C4-2B (cell line): ENCODE data around the gene CP.
"Not testable (repeated sequence)": the region's sequence is repeated elsewhere in the genome, so short reads cannot be mapped to it uniquely, and the experiment has no call there.

Experiments used
- H3K27ac ChIP-seq: fragments of 450-650 bp; 2 replicates; pipeline ENCODE4 v1.5.1; 2017
- ZFX ChIP-seq: fragments of 450-650 bp; IDR thresholded peaks from 2 replicates; pipeline ENCODE4 v1.6.1; 2017
- TF ChIP-seq, protein P1 (sequence below): fragments of 450-650 bp; conservative IDR thresholded peaks from 2 replicates; pipeline ENCODE4 v1.5.1; 2017; ENCODE audit warnings: mild to moderate bottlenecking

CP gene

DNA sequence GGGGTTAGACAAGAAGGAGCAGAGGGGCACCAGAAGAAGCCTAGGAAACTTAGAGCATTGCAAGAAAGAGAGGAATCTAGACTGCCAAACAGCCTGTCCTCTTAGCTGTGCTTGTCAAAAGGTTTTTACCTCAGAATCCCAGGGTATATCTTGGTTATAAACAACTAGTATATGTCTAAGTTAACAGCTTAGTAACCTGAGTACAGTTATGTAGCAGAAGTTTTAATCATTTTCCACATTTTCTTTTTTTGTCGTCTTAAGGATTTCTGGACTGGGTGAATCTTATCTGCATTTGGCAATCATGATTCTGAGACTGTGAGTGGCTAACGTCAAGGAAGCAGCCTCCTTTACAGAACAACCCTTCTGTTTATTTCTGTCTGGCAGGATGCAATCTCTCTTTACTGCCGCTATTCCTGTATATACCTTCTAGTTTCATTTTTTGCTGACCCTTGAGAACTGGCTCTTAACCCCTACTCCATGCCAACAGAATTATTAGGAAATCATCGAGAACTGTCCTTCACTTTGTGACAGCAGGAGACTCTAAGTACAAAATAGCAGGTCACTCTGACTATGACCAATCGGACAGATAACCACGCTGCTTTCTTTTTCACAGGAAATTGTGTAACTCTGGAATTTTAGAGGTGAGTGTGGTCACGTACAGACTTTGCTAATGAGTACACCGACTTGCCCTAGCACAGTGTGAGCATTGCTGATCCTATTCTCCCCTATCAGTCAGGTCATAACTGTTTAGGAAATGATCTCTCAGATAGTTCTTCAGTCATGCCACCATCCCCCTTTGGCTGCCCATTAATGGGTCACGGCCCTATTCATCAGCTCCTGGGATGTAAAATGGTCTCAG is 3.3 kb upstream of the CP start:
- H3K27ac ChIP-seq = no peak overlapping the region; the same call in 1 of the 2 replicates

DNA sequence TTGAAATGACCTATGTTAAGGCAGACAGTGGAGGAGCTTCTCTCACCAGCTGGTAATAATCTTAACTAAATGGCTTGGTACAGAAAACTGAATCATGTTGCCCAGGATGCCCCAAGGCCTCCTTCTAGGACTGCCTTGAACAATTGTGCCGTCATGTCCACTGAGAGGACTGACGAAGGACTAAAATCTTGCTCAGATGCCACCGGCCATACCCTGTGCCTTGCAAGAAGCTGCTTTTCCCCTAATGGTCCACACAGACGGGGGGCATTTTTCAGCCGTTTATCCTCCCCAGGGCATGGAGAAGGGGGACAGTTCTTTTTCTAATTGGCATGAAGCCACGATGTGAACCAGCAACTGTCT is 1.8 kb upstream of the CP start:
- H3K27ac ChIP-seq = no peak overlapping the region
- TF ChIP-seq, protein P1, sequence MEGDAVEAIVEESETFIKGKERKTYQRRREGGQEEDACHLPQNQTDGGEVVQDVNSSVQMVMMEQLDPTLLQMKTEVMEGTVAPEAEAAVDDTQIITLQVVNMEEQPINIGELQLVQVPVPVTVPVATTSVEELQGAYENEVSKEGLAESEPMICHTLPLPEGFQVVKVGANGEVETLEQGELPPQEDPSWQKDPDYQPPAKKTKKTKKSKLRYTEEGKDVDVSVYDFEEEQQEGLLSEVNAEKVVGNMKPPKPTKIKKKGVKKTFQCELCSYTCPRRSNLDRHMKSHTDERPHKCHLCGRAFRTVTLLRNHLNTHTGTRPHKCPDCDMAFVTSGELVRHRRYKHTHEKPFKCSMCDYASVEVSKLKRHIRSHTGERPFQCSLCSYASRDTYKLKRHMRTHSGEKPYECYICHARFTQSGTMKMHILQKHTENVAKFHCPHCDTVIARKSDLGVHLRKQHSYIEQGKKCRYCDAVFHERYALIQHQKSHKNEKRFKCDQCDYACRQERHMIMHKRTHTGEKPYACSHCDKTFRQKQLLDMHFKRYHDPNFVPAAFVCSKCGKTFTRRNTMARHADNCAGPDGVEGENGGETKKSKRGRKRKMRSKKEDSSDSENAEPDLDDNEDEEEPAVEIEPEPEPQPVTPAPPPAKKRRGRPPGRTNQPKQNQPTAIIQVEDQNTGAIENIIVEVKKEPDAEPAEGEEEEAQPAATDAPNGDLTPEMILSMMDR = no peak
- TF ChIP-seq ZFX = no peak

More for the DNA sequence above, 3.3 kb upstream of the CP start:
- TF ChIP-seq, protein P1 = no peak
- TF ChIP-seq ZFX = no peak

DNA sequence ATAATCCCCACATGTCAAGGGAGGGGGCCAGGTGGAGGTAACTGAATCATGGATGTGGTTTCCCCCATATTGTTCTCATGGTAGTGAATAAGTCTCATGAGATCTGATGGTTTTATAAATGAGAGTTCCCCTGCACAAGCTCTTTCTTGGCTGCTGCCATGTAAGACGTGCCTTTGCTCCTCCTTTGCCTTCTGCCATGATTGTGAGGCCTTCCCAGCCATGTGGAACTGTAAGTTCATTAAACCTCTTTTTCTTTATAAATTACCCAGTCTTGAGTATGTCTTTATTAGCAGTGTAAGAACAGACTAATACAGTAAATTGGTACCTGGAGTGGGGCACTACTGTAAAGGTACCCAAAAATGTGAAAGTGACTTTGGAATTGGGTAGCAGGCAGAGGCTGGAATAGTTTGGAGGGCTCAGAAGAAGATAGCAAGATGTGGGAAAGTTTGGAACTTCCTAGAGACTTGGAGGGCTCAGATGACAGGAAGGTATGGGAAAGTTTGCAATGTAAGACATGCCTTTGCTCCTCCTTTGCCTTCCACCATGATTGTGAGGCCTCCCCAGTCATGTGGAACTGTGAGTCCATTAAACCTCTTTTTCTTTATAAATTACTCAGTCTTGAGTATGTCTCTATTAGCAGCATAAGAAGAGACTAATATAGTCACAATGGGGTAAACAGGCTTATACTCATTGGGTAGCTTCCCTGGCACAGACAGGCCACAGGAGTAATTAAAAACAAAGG is 2.1 kb downstream of the CP start:
- H3K27ac ChIP-seq = not testable (repeated sequence)

DNA sequence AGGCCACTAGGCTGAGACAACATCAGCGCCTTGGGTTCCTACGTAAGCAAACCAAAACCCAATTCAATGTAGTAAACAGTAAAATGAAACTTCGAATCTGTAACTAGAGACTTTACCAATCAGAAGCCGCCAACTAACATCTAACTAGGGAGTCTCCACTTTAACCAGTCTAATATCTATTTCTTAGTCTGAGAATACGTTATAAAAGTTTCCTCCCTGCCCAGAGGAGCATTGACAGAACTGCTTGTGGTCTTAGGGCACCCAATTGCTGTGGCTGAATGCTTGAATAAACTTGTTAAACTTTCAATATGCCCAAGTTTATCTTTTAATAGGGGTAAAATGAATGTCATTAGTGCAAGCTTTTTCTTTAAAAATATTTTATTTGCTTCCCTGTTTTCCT is 4.3 kb downstream of the CP start:
- H3K27ac ChIP-seq = no peak overlapping the region
- TF ChIP-seq, protein P1 = no peak
- no peak for TF ChIP-seq ZFX

DNA sequence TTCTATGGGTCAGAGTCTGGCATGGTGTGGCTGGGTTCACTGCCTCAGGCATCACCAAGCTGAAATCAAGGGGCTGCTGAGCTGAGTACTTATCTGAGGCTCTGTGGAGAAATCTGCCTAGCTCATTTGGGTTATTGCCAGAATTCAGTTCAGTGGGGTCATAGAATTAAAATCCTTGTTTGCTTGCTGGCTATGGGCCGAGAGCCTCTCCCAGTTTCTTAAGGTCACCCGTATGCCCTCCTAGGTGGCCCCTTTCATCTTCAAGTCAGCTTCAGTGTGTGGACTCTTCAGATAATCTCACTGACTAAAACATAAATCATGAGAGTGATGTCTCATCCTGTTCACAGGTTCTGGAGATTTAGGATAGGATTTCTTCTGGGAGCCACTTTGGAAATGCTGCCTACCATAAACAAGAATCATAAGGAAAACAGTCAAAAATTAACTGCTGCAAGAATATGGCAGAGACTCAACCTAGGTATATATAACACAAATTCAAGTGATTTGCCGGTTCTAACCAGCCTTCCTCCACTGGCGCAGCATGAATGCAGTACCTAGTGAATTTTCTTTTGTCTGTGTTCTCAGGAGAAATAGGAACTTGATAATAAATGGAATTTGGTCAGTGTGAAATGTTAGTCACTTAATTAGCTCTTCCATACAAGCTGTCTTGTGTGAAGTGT is 5.3 kb downstream of the CP start:
- H3K27ac ChIP-seq = no peak overlapping the region

DNA sequence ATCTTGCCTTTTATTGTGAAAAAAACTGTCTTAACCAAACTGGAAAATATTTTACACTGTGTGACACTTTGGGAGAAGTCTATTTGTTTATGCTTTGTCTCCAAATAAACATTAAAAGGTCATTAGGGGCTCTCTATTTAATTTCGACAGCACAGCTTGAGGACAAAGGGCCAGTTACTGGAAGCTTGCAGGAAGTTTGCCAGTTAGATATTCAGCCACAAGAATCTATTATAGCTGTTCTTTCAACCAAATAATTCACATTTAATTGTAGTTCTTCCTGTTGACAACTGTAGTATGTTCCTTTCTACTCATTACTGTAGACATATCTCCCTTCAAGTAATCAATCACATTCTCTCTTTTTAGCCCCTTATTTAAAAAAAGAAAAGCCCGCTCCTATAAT is 6.1 kb downstream of the CP start:
- TF ChIP-seq, protein P1 = no peak
- TF ChIP-seq ZFX = no peak
- H3K27ac ChIP-seq = no peak overlapping the region

More for the DNA sequence above, 5.3 kb downstream of the CP start:
- no peak for TF ChIP-seq ZFX
- TF ChIP-seq, protein P1 = no peak

DNA sequence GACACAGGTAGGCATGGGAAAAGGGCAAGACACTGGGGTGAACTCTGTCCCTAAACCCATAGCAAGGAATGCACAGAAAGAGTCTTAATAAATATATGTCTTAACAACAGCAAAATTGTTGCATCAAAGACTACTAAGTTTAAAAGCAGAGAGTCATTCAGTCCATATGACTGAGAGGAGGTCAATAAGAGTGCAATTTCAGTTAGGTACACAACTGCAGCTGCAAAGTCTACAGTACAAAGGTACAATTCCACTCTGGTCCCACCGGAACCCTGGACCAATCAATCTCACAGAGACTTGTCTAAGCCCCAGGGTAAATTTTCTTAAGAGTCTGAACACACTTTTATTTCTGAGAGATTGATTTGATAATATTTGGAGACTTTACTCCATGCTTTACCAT is 6.9 kb downstream of the CP start:
- H3K27ac ChIP-seq = no peak overlapping the region
- no peak for TF ChIP-seq ZFX
- TF ChIP-seq, protein P1 = no peak
